Mesendoderm (in vitro differentiated cells): Measurements from ENCODE around the gene GSAP.
"Not testable (repeated sequence)": the region's sequence is repeated elsewhere in the genome, so short reads cannot be mapped to it uniquely, and the experiment has no call there.

Experiments
- DNase-seq: peaks from one replicate; pipeline ENCODE4 v3.0.0; 2013
- H2AK5ac ChIP-seq: 2 replicates; pipeline ENCODE4 v1.6.1; 2013; ENCODE audit warnings: low read length, inconsistent platforms
- H2BK120ac ChIP-seq: 2 replicates; pipeline ENCODE4 v1.6.1; 2013; ENCODE audit warnings: low read depth, mild to moderate bottlenecking, low read length, moderate library complexity, mixed read lengths
- H2BK15ac ChIP-seq: replicated peaks from 2 replicates; pipeline ENCODE4 v1.6.1; 2013; ENCODE audit warnings: low read depth, mild to moderate bottlenecking, moderate library complexity
- H2BK5ac ChIP-seq: 2 replicates; pipeline ENCODE4 v1.6.1; 2013; ENCODE audit warnings: low read length, inconsistent platforms
- H3K18ac ChIP-seq: 2 replicates; pipeline ENCODE4 v1.6.1; 2013; ENCODE audit warnings: mild to moderate bottlenecking, low read length, mixed read lengths
- H3K23ac ChIP-seq: one replicate; pipeline ENCODE4 v1.6.1; 2013; ENCODE audit warnings: low read length
- H3K27ac ChIP-seq: 2 replicates; pipeline ENCODE4 v1.5.1; 2013; ENCODE audit warnings: low read depth, mild to moderate bottlenecking, inconsistent platforms, low read length, moderate library complexity
- H3K27me3 ChIP-seq: 2 replicates; pipeline ENCODE4 v1.6.1; 2013; ENCODE audit warnings: low read length, control low read depth, mild to moderate bottlenecking, inconsistent platforms; ENCODE audit not compliant: insufficient read depth, poor library complexity
- H3K36me3 ChIP-seq: 2 replicates; pipeline ENCODE4 v1.6.1; 2013; ENCODE audit warnings: low read length, inconsistent platforms; ENCODE audit not compliant: control insufficient read depth, insufficient read depth
- H3K4ac ChIP-seq: one replicate; pipeline ENCODE4 v1.6.1; 2013; ENCODE audit warnings: low read depth, mild to moderate bottlenecking, low read length, moderate library complexity
- H3K4me1 ChIP-seq: 2 replicates; pipeline ENCODE4 v1.6.1; 2013; ENCODE audit warnings: low read depth, low read length, inconsistent platforms; ENCODE audit not compliant: control insufficient read depth
- H3K4me2 ChIP-seq: 2 replicates; pipeline ENCODE4 v1.6.1; 2013; ENCODE audit warnings: low read length
- H3K4me3 ChIP-seq: 2 replicates; pipeline ENCODE4 v1.5.1; 2013; ENCODE audit warnings: mild to moderate bottlenecking, low read length
- H3K56ac ChIP-seq: one replicate; pipeline ENCODE4 v1.6.1; 2013; ENCODE audit warnings: low read length
- H3K79me1 ChIP-seq: 2 replicates; pipeline ENCODE4 v1.6.1; 2013; ENCODE audit warnings: low read length, inconsistent platforms
- H3K79me2 ChIP-seq: 2 replicates; pipeline ENCODE4 v1.6.1; 2013; ENCODE audit warnings: mild to moderate bottlenecking, low read length; ENCODE audit not compliant: control insufficient read depth, insufficient read depth
- H3K9ac ChIP-seq: 2 replicates; pipeline ENCODE4 v1.6.1; 2013; ENCODE audit warnings: low read length, inconsistent platforms
- H4K5ac ChIP-seq: one replicate; pipeline ENCODE4 v1.6.1; 2013; ENCODE audit warnings: low read length
- H4K8ac ChIP-seq: one replicate; pipeline ENCODE4 v1.6.1; 2013; ENCODE audit warnings: low read depth, mild to moderate bottlenecking, control low read depth, low read length, moderate library complexity
- WGBS: extraction: QIAGEN DNeasy Blood & Tissue Kit; methylation state at CpG from one replicate; pipeline ENCODE4 v1.1.7; 2013; ENCODE audit warnings: low lambda C conversion rate, missing lambda C conversion rate; ENCODE audit not compliant: insufficient coverage; ENCODE audit errors: extremely low coverage; 5-methylcytosine and 5-hydroxymethylcytosine counted together

Gene GSAP

GRCh38 chr7:77335581-77335980 lies 80.6 kb downstream of the GSAP start:
- no peak for DNase-seq
- H3K23ac ChIP-seq: no peak overlapping the region
- no peak overlapping the region for H3K4me2 ChIP-seq
- no peaks in the 10 kb centered on the region for H3K79me2 ChIP-seq
- H3K79me1 ChIP-seq: no peaks in the 10 kb centered on the region
- H2AK5ac ChIP-seq: no peak overlapping the region
- H3K4ac ChIP-seq: no peak overlapping the region
- H3K9ac ChIP-seq: no peak overlapping the region
- no peak overlapping the region for H2BK15ac ChIP-seq
- H2BK120ac ChIP-seq: peak overlapping the region; percentile 45
- H4K8ac ChIP-seq: no peak overlapping the region
- H3K4me3 ChIP-seq: no peak overlapping the region
- no peak overlapping the region for H2BK5ac ChIP-seq
- H3K27me3 ChIP-seq: no peaks in the 10 kb centered on the region
- no peak overlapping the region for H3K27ac ChIP-seq
- H4K5ac ChIP-seq: no peak overlapping the region
- no peaks in the 10 kb centered on the region for H3K36me3 ChIP-seq
- H3K4me1 ChIP-seq: peaks cover 6% of the 10 kb centered on the region
- H3K56ac ChIP-seq: no peak overlapping the region
- no peak overlapping the region for H3K18ac ChIP-seq

GRCh38 chr7:77334039-77334438 lies 82.1 kb downstream of the GSAP start:
- H3K9ac ChIP-seq, H4K5ac ChIP-seq, H2BK15ac ChIP-seq, H2AK5ac ChIP-seq, DNase-seq, H3K4me3 ChIP-seq, H3K4me1 ChIP-seq, H3K4ac ChIP-seq, H3K27me3 ChIP-seq, H2BK120ac ChIP-seq, H3K27ac ChIP-seq, H4K8ac ChIP-seq, H3K56ac ChIP-seq, H3K79me1 ChIP-seq, H3K23ac ChIP-seq, H3K36me3 ChIP-seq, H2BK5ac ChIP-seq, H3K18ac ChIP-seq, H3K4me2 ChIP-seq, H3K79me2 ChIP-seq: not testable (repeated sequence)
- WGBS: no CpG with 5 or more reads among the region's 2 CpGs

GRCh38 chr7:77331938-77332695 lies 84.0 kb downstream of the GSAP start:
- no CpG with 5 or more reads among the region's 3 CpGs for WGBS
- H3K4me1 ChIP-seq: no peaks in the 10 kb centered on the region

GRCh38 chr7:77330169-77330882 lies 85.8 kb downstream of the GSAP start:
- Histone ChIP-seq H2BK120ac (no peak overlapping the region), H3K18ac (no peak overlapping the region), H3K27me3 (no peaks in the 10 kb centered on the region), H3K79me1 (no peaks in the 10 kb centered on the region), H2AK5ac (no peak overlapping the region), H4K5ac (no peak overlapping the region), H3K23ac (no peak overlapping the region), H3K27ac (no peak overlapping the region), H3K4ac (no peak overlapping the region), H4K8ac (no peak overlapping the region), H2BK15ac (no peak overlapping the region), H3K4me3 (no peak overlapping the region), H2BK5ac (no peak overlapping the region), H3K79me2 (no peaks in the 10 kb centered on the region), H3K56ac (no peak overlapping the region), H3K36me3 (no peaks in the 10 kb centered on the region), H3K9ac (no peak overlapping the region), H3K4me2 (no peak overlapping the region), H3K4me1 (no peaks in the 10 kb centered on the region)
- no CpG with 5 or more reads among the region's 6 CpGs for WGBS
- DNase-seq: no peak

More at GRCh38 chr7:77331938-77332695, 84.0 kb downstream of the GSAP start:
- Histone ChIP-seq H3K4me2 (no peak overlapping the region), H3K56ac (no peak overlapping the region), H4K8ac (no peak overlapping the region), H3K9ac (no peak overlapping the region), H3K79me1 (no peaks in the 10 kb centered on the region), H3K27me3 (no peaks in the 10 kb centered on the region), H2BK15ac (no peak overlapping the region), H3K79me2 (no peaks in the 10 kb centered on the region), H4K5ac (no peak overlapping the region), H3K4ac (no peak overlapping the region), H2AK5ac (no peak overlapping the region), H2BK5ac (no peak overlapping the region), H3K4me3 (no peak overlapping the region), H3K36me3 (no peaks in the 10 kb centered on the region), H3K18ac (no peak overlapping the region), H3K23ac (no peak overlapping the region), H2BK120ac (no peak overlapping the region), H3K27ac (no peak overlapping the region)
- DNase-seq: peak; percentile 88

- H2BK15ac ChIP-seq: no peak overlapping the region
- no CpG with 5 or more reads among the region's 4 CpGs for WGBS
- no peak overlapping the region for H3K9ac ChIP-seq
- no peak overlapping the region for H3K27ac ChIP-seq
- H3K56ac ChIP-seq: no peak overlapping the region
- no peak overlapping the region for H3K23ac ChIP-seq
- H2BK120ac ChIP-seq: no peak overlapping the region
- H3K4me1 ChIP-seq: no peaks in the 10 kb centered on the region
- H3K18ac ChIP-seq: no peak overlapping the region
- H2AK5ac ChIP-seq: no peak overlapping the region
- H3K4me3 ChIP-seq: no peak overlapping the region
- H3K79me2 ChIP-seq: no peaks in the 10 kb centered on the region
- H3K36me3 ChIP-seq: no peaks in the 10 kb centered on the region
- no peak overlapping the region for H3K4me2 ChIP-seq
- no peak overlapping the region for H3K4ac ChIP-seq
- no peaks in the 10 kb centered on the region for H3K27me3 ChIP-seq
- H4K5ac ChIP-seq: no peak overlapping the region
- no peak overlapping the region for H2BK5ac ChIP-seq
- no peak for DNase-seq
- no peak overlapping the region for H4K8ac ChIP-seq
- no peaks in the 10 kb centered on the region for H3K79me1 ChIP-seq
These were observed 86.5 kb downstream of the GSAP start for GRCh38 chr7:77329466-77330168.
